Keratinocyte (primary cell): ENCODE results near the gene SNX8. TPM values are rescaled to one million over a fixed set of nuclear protein-coding genes. Genes with fewer than 3 reads are reported as not detected.

Experiments
- DNase-seq: peaks from one replicate; pipeline ENCODE4 v3.0.0-alpha.2; 2011; ENCODE audit warnings: low read depth, missing footprints, low spot score
- FAIRE-seq: peaks from 2 replicates; lab custom pipeline; 2011; peaks lifted over from hg19 to GRCh38; lab: Jason Lieb, UNC
- H2AFZ ChIP-seq: 2 replicates; pipeline ENCODE4 v1.6.0; 2012; ENCODE audit warnings: low read length, control low read depth, inconsistent platforms; ENCODE audit not compliant: control insufficient read depth
- H3K27ac ChIP-seq: 2 replicates; pipeline ENCODE4 v1.5.1; 2011; ENCODE audit warnings: low read length; ENCODE audit not compliant: control insufficient read depth, insufficient read depth
- H3K27me3 ChIP-seq: 3 replicates; pipeline ENCODE4 v1.6.0; 2011; ENCODE audit warnings: low read length; ENCODE audit not compliant: control insufficient read depth, insufficient read depth; ENCODE audit errors: extremely low read depth
- H3K36me3 ChIP-seq, 2 experiments: 2 replicates in 1 of 2; 3 replicates in 1 of 2; pipeline ENCODE4 v1.5.1; 2011; ENCODE audit warnings: low read length in 2 of 2, mild to moderate bottlenecking in 1 of 2; ENCODE audit not compliant: control insufficient read depth in 2 of 2, insufficient read depth in 2 of 2; ENCODE audit errors: extremely low read depth in 1 of 2
- H3K4me1 ChIP-seq: 3 replicates; pipeline ENCODE4 v1.5.1; 2011; ENCODE audit warnings: low read length; ENCODE audit not compliant: control insufficient read depth, insufficient read depth; ENCODE audit errors: extremely low read depth
- H3K4me2 ChIP-seq: 3 replicates; pipeline ENCODE4 v1.6.0; 2011; ENCODE audit warnings: low read depth, low read length; ENCODE audit not compliant: control insufficient read depth, insufficient read depth; ENCODE audit errors: extremely low read depth
- H3K4me3 ChIP-seq, 3 experiments: fragments of 200-600 bp in 1 of 3; sonication (generic) in 1 of 3; 2 replicates in 2 of 3; 3 replicates in 1 of 3; pipeline ENCODE4 v1.5.1; 2011 to 2016; ENCODE audit warnings: low read length in 3 of 3, mild to moderate bottlenecking in 3 of 3, control low read depth in 2 of 3, inconsistent platforms in 1 of 3, low read depth in 1 of 3, mixed read lengths in 1 of 3, mixed run types in 1 of 3, moderate library complexity in 1 of 3; ENCODE audit not compliant: control insufficient read depth in 2 of 3, insufficient read depth in 2 of 3; ENCODE audit errors: extremely low read depth in 1 of 3
- H3K79me2 ChIP-seq: 2 replicates; pipeline ENCODE4 v1.6.0; 2012; ENCODE audit warnings: low read length; ENCODE audit not compliant: control insufficient read depth, insufficient read depth
- H3K9ac ChIP-seq: 3 replicates; pipeline ENCODE4 v1.6.0; 2011; ENCODE audit warnings: low read length; ENCODE audit not compliant: control insufficient read depth, insufficient read depth; ENCODE audit errors: extremely low read depth
- H3K9me1 ChIP-seq: 3 replicates; pipeline ENCODE4 v1.6.0; 2011; ENCODE audit warnings: low read length; ENCODE audit not compliant: control insufficient read depth, insufficient read depth; ENCODE audit errors: extremely low read depth
- H3K9me3 ChIP-seq: 2 replicates; pipeline ENCODE4 v1.5.1; 2012; ENCODE audit warnings: low read depth, low read length; ENCODE audit not compliant: control insufficient read depth
- H4K20me1 ChIP-seq: 3 replicates; pipeline ENCODE4 v1.6.0; 2011; ENCODE audit warnings: low read length; ENCODE audit not compliant: control insufficient read depth, insufficient read depth; ENCODE audit errors: extremely low read depth
- EZH2 ChIP-seq: IDR thresholded peaks from one replicate; pipeline ENCODE4 v1.6.1; 2012; ENCODE audit warnings: inconsistent platforms, mild to moderate bottlenecking, low read length, moderate library complexity
- dilution Hi-C: fragments of 300-500 bp; cut with MboI; formaldehyde crosslinking; loops from one replicate; pipeline ENCODE4 v1.7.0; 2020; ENCODE audit warnings: low sequenced_read_pairs; ENCODE audit not compliant: extremely low pct_ligation_motif_present
- polyA plus RNA-seq, 5 experiments: library from polyadenylated mRNA; depleted of rRNA in 3 of 5; stranded (reverse) in 3 of 5; stranded (forward) in 1 of 5; unstranded in 1 of 5; fragments of >200 nt; gene quantifications; 1 replicate in 1 of 5; 2 replicates in 3 of 5; 3 replicates in 1 of 5; pipeline versions ENCODE4 v1.2.1 to v1.2.3, GENCODE V29; 2011 to 2012; ENCODE audit warnings: missing spikeins in 2 of 5, low read depth in 1 of 5, low replicate concordance in 1 of 5
- TF ChIP-seq, protein P1 (sequence below), 3 experiments: IDR thresholded peaks in 1 of 3; conservative IDR thresholded peaks in 1 of 3; optimal IDR thresholded peaks in 1 of 3; 2 replicates in 2 of 3; 3 replicates in 1 of 3; pipeline versions ENCODE3 to v1.5.1; 2011; ENCODE audit warnings: low read length in 3 of 3, mild to moderate bottlenecking in 3 of 3, moderate library complexity in 2 of 3, control low read depth in 1 of 3, inconsistent platforms in 1 of 3; ENCODE audit not compliant: insufficient read depth in 2 of 3; ENCODE audit errors: extremely low read depth in 1 of 3

The SNX8 gene
- polyA plus RNA-seq, 1 donor (not counting 4 experiments of a cell fraction or from before 2014, with no cell fraction given) = 24.2 TPM

DNA sequence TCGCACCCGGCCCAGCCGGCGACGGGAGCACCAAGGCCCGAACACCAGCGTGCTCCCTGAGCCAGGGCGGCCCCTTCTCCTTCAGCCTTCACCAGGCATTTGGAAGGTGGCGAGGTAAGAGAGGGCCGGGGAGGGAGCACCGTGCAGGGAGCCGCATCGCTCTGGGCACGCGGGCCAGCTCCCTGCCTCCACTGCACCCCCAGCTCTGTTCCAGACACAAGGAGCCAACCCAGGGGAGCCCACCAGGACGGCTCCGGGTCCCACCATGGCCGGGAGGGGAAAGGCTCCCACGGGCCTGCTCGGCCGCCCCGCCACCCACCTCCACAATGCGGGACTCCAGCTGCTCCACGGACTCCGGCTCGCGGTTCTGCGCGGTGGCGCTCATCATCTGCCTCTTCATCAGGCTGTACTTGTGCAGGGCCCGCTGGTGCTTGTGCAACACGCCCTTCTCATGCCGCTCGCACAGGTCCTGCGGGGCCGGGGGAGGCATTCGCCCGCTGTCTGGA lies 57.1 kb downstream of the SNX8 start:
- Histone ChIP-seq H2AFZ (no peak overlapping the region), H3K27ac (no peak overlapping the region), H3K4me1 (peaks cover 4% of the 10 kb centered on the region), H3K9ac (no peak overlapping the region), H3K79me2 (no peaks in the 10 kb centered on the region), H3K9me1 (peaks cover 5% of the 10 kb centered on the region), H4K20me1 (peaks cover 4% of the 10 kb centered on the region), H3K4me3 (no peak overlapping the region), H3K36me3 (peaks cover 0 to 6% of the 10 kb centered on the region in 2 experiments), H3K4me2 (no peak overlapping the region), H3K9me3 (no peaks in the 10 kb centered on the region), H3K27me3 (no peaks in the 10 kb centered on the region)
- DNase-seq (no peak), FAIRE-seq (no peak)
- TF ChIP-seq EZH2 = no peak
- TF ChIP-seq, protein P1, sequence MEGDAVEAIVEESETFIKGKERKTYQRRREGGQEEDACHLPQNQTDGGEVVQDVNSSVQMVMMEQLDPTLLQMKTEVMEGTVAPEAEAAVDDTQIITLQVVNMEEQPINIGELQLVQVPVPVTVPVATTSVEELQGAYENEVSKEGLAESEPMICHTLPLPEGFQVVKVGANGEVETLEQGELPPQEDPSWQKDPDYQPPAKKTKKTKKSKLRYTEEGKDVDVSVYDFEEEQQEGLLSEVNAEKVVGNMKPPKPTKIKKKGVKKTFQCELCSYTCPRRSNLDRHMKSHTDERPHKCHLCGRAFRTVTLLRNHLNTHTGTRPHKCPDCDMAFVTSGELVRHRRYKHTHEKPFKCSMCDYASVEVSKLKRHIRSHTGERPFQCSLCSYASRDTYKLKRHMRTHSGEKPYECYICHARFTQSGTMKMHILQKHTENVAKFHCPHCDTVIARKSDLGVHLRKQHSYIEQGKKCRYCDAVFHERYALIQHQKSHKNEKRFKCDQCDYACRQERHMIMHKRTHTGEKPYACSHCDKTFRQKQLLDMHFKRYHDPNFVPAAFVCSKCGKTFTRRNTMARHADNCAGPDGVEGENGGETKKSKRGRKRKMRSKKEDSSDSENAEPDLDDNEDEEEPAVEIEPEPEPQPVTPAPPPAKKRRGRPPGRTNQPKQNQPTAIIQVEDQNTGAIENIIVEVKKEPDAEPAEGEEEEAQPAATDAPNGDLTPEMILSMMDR (optimal IDR thresholded peaks at IDR 0.05 in 1 of 3, IDR thresholded peaks at IDR 0.05 in 1 of 3, conservative IDR thresholded peaks at IDR 0.05 in 1 of 3; ENCODE audit: extremely low read depth in 1 of 3, insufficient read depth in 2 of 3, low read length in 3 of 3) = no peak
- dilution Hi-C loops = no loop called here

GRCh38 chr7:2256306-2257045 lies 57.8 kb downstream of the SNX8 start:
- Histone ChIP-seq H3K27me3 (no peaks in the 10 kb centered on the region), H4K20me1 (peaks cover 4% of the 10 kb centered on the region), H3K9ac (no peak overlapping the region), H3K4me2 (no peak overlapping the region), H3K79me2 (no peaks in the 10 kb centered on the region), H3K9me1 (peaks cover 5% of the 10 kb centered on the region), H2AFZ (no peak overlapping the region), H3K27ac (no peak overlapping the region), H3K9me3 (no peaks in the 10 kb centered on the region), H3K4me3 (no peak overlapping the region), H3K36me3 (peaks cover 0 to 6% of the 10 kb centered on the region in 2 experiments), H3K4me1 (peaks cover 4% of the 10 kb centered on the region)
- FAIRE-seq (no peak), DNase-seq (no peak)
- dilution Hi-C loops = no loop called here
- TF ChIP-seq, protein P1 (optimal IDR thresholded peaks at IDR 0.05 in 1 of 3, IDR thresholded peaks at IDR 0.05 in 1 of 3, conservative IDR thresholded peaks at IDR 0.05 in 1 of 3; ENCODE audit: extremely low read depth in 1 of 3, insufficient read depth in 2 of 3, low read length in 3 of 3) = no peak
- TF ChIP-seq EZH2 = no peak
